Activated CD4-positive, alpha-beta T cell treated with anti-CD3 and anti-CD28 coated beads, Interleukin-2, amount 10 ng/mL, durations not matched to agents 7 days and 5 days (primary cell): ENCODE measurements around the gene THPO. TPM values are rescaled to one million over a fixed set of nuclear protein-coding genes. Genes with fewer than 3 reads are reported as not detected.
A peak's percentile ranks its signal among the peaks of the same experiment; 100 is the strongest.

Experiments
- CTCF ChIA-PET: fragments of 350-600 bp; sonication (Branson Sonifier 250); formaldehyde crosslinking; loops from one replicate; lab custom pipeline; 2021; ENCODE audit warnings: antibody characterized with exemption; lab: Charles Lee
- POLR2A ChIA-PET: fragments of 350-600 bp; sonication (Branson Sonifier 250); formaldehyde crosslinking; loops from one replicate; lab custom pipeline; 2021; ENCODE audit warnings: antibody characterized with exemption; lab: Charles Lee
- DNase-seq: peaks from one replicate; pipeline ENCODE4 v3.0.0-alpha.2; 2020
- H3K27ac Mint-ChIP-seq: one replicate; pipeline ENCODE4 v1.8.0; 2021; ENCODE audit warnings: mild to moderate bottlenecking, moderate library complexity, mixed read lengths
- H3K27me3 Mint-ChIP-seq: one replicate; pipeline ENCODE4 v1.8.0; 2021; ENCODE audit warnings: mixed read lengths
- H3K36me3 Mint-ChIP-seq: one replicate; pipeline ENCODE4 v1.8.0; 2021; ENCODE audit warnings: low read depth, mixed read lengths
- H3K4me1 Mint-ChIP-seq: one replicate; pipeline ENCODE4 v1.8.0; 2021; ENCODE audit warnings: mixed read lengths
- H3K4me3 Mint-ChIP-seq: one replicate; pipeline ENCODE4 v1.8.0; 2021; ENCODE audit warnings: mild to moderate bottlenecking, moderate library complexity, mixed read lengths
- H3K9me3 Mint-ChIP-seq: one replicate; pipeline ENCODE4 v1.8.0; 2021; ENCODE audit warnings: mixed read lengths
- total RNA-seq, 2 experiments: library from RNA; stranded (reverse); gene quantifications; one replicate each; pipeline ENCODE4 v1.2.3, GENCODE V29; 2021

The THPO gene
- total RNA-seq, 2 experiments from 2014 or later, result not detected

DNA sequence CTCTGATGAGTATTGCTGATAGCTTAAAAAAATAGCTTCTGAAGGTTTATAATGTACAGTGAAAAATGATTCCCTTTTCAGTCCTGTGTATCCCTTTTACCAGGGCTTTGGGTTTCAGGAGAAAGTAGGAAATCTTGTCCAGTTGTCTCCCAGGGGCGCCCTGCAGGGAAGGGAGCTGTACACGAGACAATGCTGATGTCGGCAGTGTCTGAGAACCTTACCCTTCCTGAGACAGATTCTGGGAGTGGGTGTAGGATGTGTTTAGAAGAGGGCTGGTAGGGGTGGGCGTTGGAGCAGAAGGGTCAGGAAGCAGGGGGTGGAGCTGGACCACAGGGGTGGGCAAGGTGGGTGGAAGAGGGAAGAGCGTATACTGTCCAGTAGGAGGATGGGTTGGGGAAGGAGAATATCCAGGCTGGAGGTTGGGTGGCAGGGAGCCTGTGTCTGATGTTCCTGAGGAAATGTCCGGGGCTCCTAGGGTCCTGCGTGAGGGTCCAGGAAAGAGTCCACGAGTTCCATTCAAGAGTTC is 5.6 kb downstream of the THPO start:
- H3K27ac Mint-ChIP-seq, result no peak overlapping the region
- H3K36me3 Mint-ChIP-seq, result peaks cover 10% of the 10 kb centered on the region
- POLR2A ChIA-PET, result interaction anchor here (0.6 kb wide), 1 partner anchor 165 kb away, joined by 5 read pairs; no protein-coding TSS in a partner anchor
- peaks cover 17% of the 10 kb centered on the region for H3K27me3 Mint-ChIP-seq
- H3K9me3 Mint-ChIP-seq, result no peaks in the 10 kb centered on the region
- no peak for DNase-seq
- peaks cover 5% of the 10 kb centered on the region for H3K4me1 Mint-ChIP-seq
- CTCF ChIA-PET, result interaction anchor here (0.6 to 2.5 kb wide), 16 partner anchors 9 to 190 kb away, joined by 3 to 21 read pairs (median 4); partner anchors contain the start of gene CHRD
- no peak overlapping the region for H3K4me3 Mint-ChIP-seq

DNA sequence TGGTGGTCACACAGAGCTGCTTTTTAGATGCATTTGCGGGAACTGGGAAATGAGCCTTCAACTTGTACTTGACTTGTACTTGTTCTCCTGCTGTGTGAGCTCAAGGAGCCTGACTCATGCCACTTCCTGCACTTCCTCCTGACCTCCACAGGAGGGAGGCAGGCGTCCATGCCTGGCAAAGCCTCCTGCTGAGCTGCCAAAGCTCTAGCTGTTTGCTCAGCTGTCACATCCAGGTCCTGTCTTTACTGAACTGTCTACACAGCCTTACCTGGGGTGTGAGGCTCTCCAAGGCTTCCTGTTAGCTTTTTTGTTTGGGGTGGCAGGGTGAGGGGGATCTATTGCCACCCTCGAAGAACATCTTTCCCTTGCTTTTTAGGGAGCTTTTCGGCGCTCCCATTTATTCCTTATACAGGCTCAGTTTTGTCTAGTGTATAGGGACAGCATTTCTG is 6.4 kb downstream of the THPO start:
- H3K9me3 Mint-ChIP-seq, result no peaks in the 10 kb centered on the region
- ChIA-PET CTCF (interaction anchor here (0.6 to 2.5 kb wide), 25 partner anchors 8 to 191 kb away, joined by 3 to 21 read pairs (median 4); partner anchors contain the start of genes CHRD, CLCN2 and POLR2H), POLR2A (interaction anchor here (0.6 kb wide), 1 partner anchor 166 kb away, joined by 5 read pairs; no protein-coding TSS in a partner anchor)
- peaks cover 18% of the 10 kb centered on the region for H3K36me3 Mint-ChIP-seq
- peak; percentile 71 for DNase-seq
- H3K27me3 Mint-ChIP-seq, result peaks cover 12% of the 10 kb centered on the region
- no peak overlapping the region for H3K4me3 Mint-ChIP-seq
- peak overlapping the region; percentile 9 for H3K27ac Mint-ChIP-seq
- H3K4me1 Mint-ChIP-seq, result peaks cover 10% of the 10 kb centered on the region

- POLR2A ChIA-PET, result no interaction called here
- no peaks in the 10 kb centered on the region for H3K27me3 Mint-ChIP-seq
- H3K4me3 Mint-ChIP-seq, result no peak overlapping the region
- peaks cover 34% of the 10 kb centered on the region for H3K36me3 Mint-ChIP-seq
- DNase-seq, result no peak
- no peak overlapping the region for H3K27ac Mint-ChIP-seq
- CTCF ChIA-PET, result interaction anchor here (0.6 to 0.9 kb wide), 3 partner anchors 145 to 1175 kb away, joined by 3 to 4 read pairs (median 3); no protein-coding TSS in a partner anchor
- no peaks in the 10 kb centered on the region for H3K9me3 Mint-ChIP-seq
- H3K4me1 Mint-ChIP-seq, result peaks cover 30% of the 10 kb centered on the region
Observed at GRCh38 chr3:184368586-184369183, 9.3 kb downstream of the THPO start.

DNA sequence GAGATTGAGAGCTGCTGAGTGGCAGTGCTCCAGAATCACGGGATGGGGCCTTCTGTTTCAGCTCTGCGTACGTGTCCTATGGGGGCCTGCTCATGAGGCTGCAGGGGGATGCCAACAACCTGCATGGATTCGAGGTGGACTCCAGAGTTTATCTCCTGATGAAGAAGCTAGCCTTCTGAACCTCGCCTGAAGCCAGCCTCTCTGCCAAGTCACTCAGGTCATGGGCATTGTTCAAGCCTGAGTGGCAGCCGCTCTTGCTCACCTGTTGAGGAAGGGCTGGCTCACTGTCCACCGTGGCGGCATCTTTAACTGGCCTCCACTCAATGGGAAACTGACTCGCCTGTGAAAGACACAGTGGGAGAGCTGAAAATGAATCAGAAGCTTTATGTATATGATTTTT is 9.9 kb downstream of the THPO start:
- no peaks in the 10 kb centered on the region for H3K27me3 Mint-ChIP-seq
- H3K4me1 Mint-ChIP-seq, result peaks cover 31% of the 10 kb centered on the region
- H3K27ac Mint-ChIP-seq, result no peak overlapping the region
- POLR2A ChIA-PET, result no interaction called here
- H3K4me3 Mint-ChIP-seq, result no peak overlapping the region
- CTCF ChIA-PET, result interaction anchor here (0.6 to 0.9 kb wide), 2 partner anchors 146 to 1175 kb away, joined by 3 read pairs; no protein-coding TSS in a partner anchor
- H3K9me3 Mint-ChIP-seq, result no peaks in the 10 kb centered on the region
- H3K36me3 Mint-ChIP-seq, result peaks cover 36% of the 10 kb centered on the region
- no peak for DNase-seq

GRCh38 chr3:184366619-184367289 is 11.3 kb downstream of the THPO start:
- H3K4me1 Mint-ChIP-seq, result peaks cover 32% of the 10 kb centered on the region
- H3K27ac Mint-ChIP-seq, result no peak overlapping the region
- DNase-seq, result no peak
- ChIA-PET POLR2A (no interaction called here), CTCF (interaction anchor here (0.7 to 1.1 kb wide), 4 partner anchors 194 to 994 kb away, joined by 3 to 4 read pairs (median 3); partner anchors contain the start of gene EPHB3)
- H3K27me3 Mint-ChIP-seq, result no peaks in the 10 kb centered on the region
- no peak overlapping the region for H3K4me3 Mint-ChIP-seq
- H3K36me3 Mint-ChIP-seq, result peaks cover 36% of the 10 kb centered on the region
- H3K9me3 Mint-ChIP-seq, result no peaks in the 10 kb centered on the region

- Mint-ChIP-seq H3K27ac (peak overlapping the region; percentile 97), H3K4me3 (peak overlapping the region; percentile 97), H3K4me1 (peaks cover 32% of the 10 kb centered on the region), H3K36me3 (peaks cover 28% of the 10 kb centered on the region), H3K9me3 (no peaks in the 10 kb centered on the region), H3K27me3 (no peaks in the 10 kb centered on the region)
- DNase-seq, result peak; percentile 96
- CTCF ChIA-PET, result interaction anchor here (0.5 to 2.0 kb wide), 11 partner anchors 9 to 478 kb away, joined by 3 to 7 read pairs (median 4); no protein-coding TSS in a partner anchor
- POLR2A ChIA-PET, result no interaction called here
Observed at GRCh38 chr3:184362668-184363546, 15.1 kb downstream of the THPO start.

GRCh38 chr3:184361932-184362667 is 15.9 kb downstream of the THPO start:
- Mint-ChIP-seq H3K27ac (peak overlapping the region; percentile 97), H3K4me1 (peaks cover 32% of the 10 kb centered on the region), H3K27me3 (no peaks in the 10 kb centered on the region), H3K4me3 (peak overlapping the region; percentile 97), H3K9me3 (no peaks in the 10 kb centered on the region), H3K36me3 (peaks cover 23% of the 10 kb centered on the region)
- POLR2A ChIA-PET, result interaction anchor here (0.7 kb wide), 1 partner anchor 59 kb away, joined by 3 read pairs; no protein-coding TSS in a partner anchor
- peak; percentile 41 for DNase-seq
- CTCF ChIA-PET, result interaction anchor here (0.8 to 2.0 kb wide), 6 partner anchors 8 to 477 kb away, joined by 3 to 6 read pairs (median 4); no protein-coding TSS in a partner anchor

GRCh38 chr3:184361532-184361931 is 16.5 kb downstream of the THPO start, which contains the start of the genes CLCN2 and POLR2H:
TSS of gene CLCN2 (minus strand) at chr3:184361605. CDS start at chr3:184361479, 126 bp downstream.
TSS of gene POLR2H (plus strand) at chr3:184361710. CDS start at chr3:184363493, 1,783 bp downstream.
- peak; percentile 48 for DNase-seq
- CTCF ChIA-PET, result interaction anchor here (0.8 to 2.0 kb wide), 5 partner anchors 8 to 476 kb away, joined by 3 to 6 read pairs (median 4); no protein-coding TSS in a partner anchor
- Mint-ChIP-seq H3K27me3 (no peaks in the 10 kb centered on the region), H3K4me1 (peaks cover 26% of the 10 kb centered on the region), H3K9me3 (no peaks in the 10 kb centered on the region), H3K4me3 (peak within 1 kb of the TSS; percentile 97), H3K27ac (peak within 1 kb of the TSS; percentile 97), H3K36me3 (peaks cover 18% of the 10 kb centered on the region)
- POLR2A ChIA-PET, result interaction anchor here (0.7 kb wide), 1 partner anchor 58 kb away, joined by 3 read pairs; no protein-coding TSS in a partner anchor

- Mint-ChIP-seq H3K36me3 (peaks cover 17% of the 10 kb centered on the region), H3K27me3 (no peaks in the 10 kb centered on the region), H3K4me1 (peaks cover 26% of the 10 kb centered on the region), H3K9me3 (no peaks in the 10 kb centered on the region), H3K4me3 (peak overlapping the region; percentile 70), H3K27ac (peak overlapping the region; percentile 55)
- POLR2A ChIA-PET, result no interaction called here
- no peak for DNase-seq
- CTCF ChIA-PET, result interaction anchor here (1.3 to 2.0 kb wide), 4 partner anchors 10 to 22 kb away, joined by 4 to 8 read pairs (median 5); no protein-coding TSS in a partner anchor
Observed at GRCh38 chr3:184360929-184361531, 17.0 kb downstream of the THPO start.

- Mint-ChIP-seq H3K9me3 (no peaks in the 10 kb centered on the region), H3K4me3 (peak overlapping the region; percentile 70), H3K36me3 (peaks cover 13% of the 10 kb centered on the region), H3K27ac (peak overlapping the region; percentile 55), H3K27me3 (no peaks in the 10 kb centered on the region), H3K4me1 (peaks cover 23% of the 10 kb centered on the region)
- CTCF ChIA-PET, result interaction anchor here (1.3 to 1.5 kb wide), 5 partner anchors 9 to 58 kb away, joined by 3 to 8 read pairs (median 4); no protein-coding TSS in a partner anchor
- POLR2A ChIA-PET, result no interaction called here
- DNase-seq, result no peak
Observed at GRCh38 chr3:184360070-184360928, 17.7 kb downstream of the THPO start.
